WTC11 (cell line): ENCODE data around the gene CTAG1A. TPM values are rescaled to one million over a fixed set of nuclear protein-coding genes. Genes with fewer than 3 reads are reported as not detected.
"Not testable (repeated sequence)": the region's sequence is repeated elsewhere in the genome, so short reads cannot be mapped to it uniquely, and the experiment has no call there.

Source experiments
- ATAC-seq: fragments of 200-7000 bp; cut with Tn5 transposase; 2 replicates; pipeline ENCODE4 v1.10.0; 2021; ENCODE audit warnings: mild to moderate bottlenecking, moderate library complexity
- CTCF ChIA-PET: fragments of 300-600 bp; sonication (Branson Sonifier 250); formaldehyde crosslinking; loops from one replicate; lab custom pipeline; 2021; ENCODE audit warnings: antibody characterized with exemption; lab: Charles Lee
- POLR2A ChIA-PET: fragments of 350-600 bp; sonication (Branson Sonifier 250); formaldehyde crosslinking; loops from one replicate; lab custom pipeline; 2021; ENCODE audit warnings: antibody characterized with exemption; lab: Charles Lee
- DNase-seq: peaks from one replicate; pipeline ENCODE4 v3.0.0; 2021; ENCODE audit warnings: low spot score
- H3K27ac Mint-ChIP-seq: 2 replicates; pipeline ENCODE4 v1.8.0; 2021; ENCODE audit warnings: mixed read lengths
- H3K27me3 Mint-ChIP-seq: 2 replicates; pipeline ENCODE4 v1.8.0; 2021; ENCODE audit warnings: low read depth, mild to moderate bottlenecking, moderate library complexity, mixed read lengths
- H3K36me3 Mint-ChIP-seq: 2 replicates; pipeline ENCODE4 v1.8.0; 2021; ENCODE audit warnings: mixed read lengths
- H3K4me1 Mint-ChIP-seq: 2 replicates; pipeline ENCODE4 v1.8.0; 2022; ENCODE audit warnings: mixed read lengths
- H3K4me3 Mint-ChIP-seq: 2 replicates; pipeline ENCODE4 v1.8.0; 2021; ENCODE audit warnings: mild to moderate bottlenecking, moderate library complexity, mixed read lengths
- H3K9me3 Mint-ChIP-seq: 2 replicates; pipeline ENCODE4 v1.8.0; 2021; ENCODE audit warnings: mixed read lengths
- GRHL2 ChIP-seq: fragments of 250-450 bp; sonication (Bioruptor Pico); IDR thresholded peaks from 2 replicates; pipeline ENCODE4 v1.8.0; 2022; ENCODE audit warnings: mild to moderate bottlenecking, moderate library complexity; ENCODE audit not compliant: insufficient replicate concordance, severe bottlenecking
- SP1 ChIP-seq: sonication (generic); formaldehyde crosslinking; conservative IDR thresholded peaks from 2 replicates; pipeline ENCODE4 v1.8.1; 2022; ENCODE audit warnings: missing genetic modification reagents
- total RNA-seq: library from RNA; stranded (reverse); gene quantifications from 3 replicates; pipeline ENCODE4 v1.2.3, GENCODE V29; 2021
- TF ChIP-seq, protein P1 (sequence below): sonication (generic); formaldehyde crosslinking; IDR thresholded peaks from 2 replicates; pipeline ENCODE4 v1.8.1; 2023; ENCODE audit warnings: mild to moderate bottlenecking, missing genetic modification reagents, borderline replicate concordance
- TF ChIP-seq, protein P2 (sequence below): fragments of 200-600 bp; IDR thresholded peaks from 2 replicates; pipeline ENCODE4 v1.8.0; 2022; ENCODE audit warnings: antibody characterized with exemption

The CTAG1A gene
- total RNA-seq, 1 experiment from 2014 or later, result not detected

DNA sequence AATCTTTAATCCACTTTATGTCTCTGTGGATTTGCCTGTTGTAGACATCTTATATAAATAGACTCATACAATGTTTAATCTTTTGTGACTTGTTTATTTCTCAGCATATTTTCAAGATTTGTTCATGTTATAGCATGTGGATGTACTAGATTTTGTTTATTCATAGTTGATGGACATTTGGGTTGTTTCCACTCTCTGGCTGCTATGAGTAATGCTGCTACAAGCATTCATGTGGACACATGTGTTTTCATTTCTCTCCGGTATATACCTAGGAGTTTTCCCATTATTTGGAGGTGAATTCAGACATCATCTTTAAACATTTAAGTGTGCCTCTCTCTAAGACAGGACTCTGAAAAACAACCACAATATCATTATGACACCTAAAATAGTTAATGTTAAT, 35.2 kb upstream of the CTAG1A start:
- H3K27me3 Mint-ChIP-seq, result no peaks in the 10 kb centered on the region
- CTCF ChIA-PET, result no interaction called here
- peaks cover 11% of the 10 kb centered on the region for H3K4me1 Mint-ChIP-seq
- peaks cover 7% of the 10 kb centered on the region for H3K36me3 Mint-ChIP-seq
- H3K4me3 Mint-ChIP-seq, result no peak overlapping the region
- DNase-seq, result no peak
- TF ChIP-seq GRHL2, result no peak
- TF ChIP-seq, protein P1, sequence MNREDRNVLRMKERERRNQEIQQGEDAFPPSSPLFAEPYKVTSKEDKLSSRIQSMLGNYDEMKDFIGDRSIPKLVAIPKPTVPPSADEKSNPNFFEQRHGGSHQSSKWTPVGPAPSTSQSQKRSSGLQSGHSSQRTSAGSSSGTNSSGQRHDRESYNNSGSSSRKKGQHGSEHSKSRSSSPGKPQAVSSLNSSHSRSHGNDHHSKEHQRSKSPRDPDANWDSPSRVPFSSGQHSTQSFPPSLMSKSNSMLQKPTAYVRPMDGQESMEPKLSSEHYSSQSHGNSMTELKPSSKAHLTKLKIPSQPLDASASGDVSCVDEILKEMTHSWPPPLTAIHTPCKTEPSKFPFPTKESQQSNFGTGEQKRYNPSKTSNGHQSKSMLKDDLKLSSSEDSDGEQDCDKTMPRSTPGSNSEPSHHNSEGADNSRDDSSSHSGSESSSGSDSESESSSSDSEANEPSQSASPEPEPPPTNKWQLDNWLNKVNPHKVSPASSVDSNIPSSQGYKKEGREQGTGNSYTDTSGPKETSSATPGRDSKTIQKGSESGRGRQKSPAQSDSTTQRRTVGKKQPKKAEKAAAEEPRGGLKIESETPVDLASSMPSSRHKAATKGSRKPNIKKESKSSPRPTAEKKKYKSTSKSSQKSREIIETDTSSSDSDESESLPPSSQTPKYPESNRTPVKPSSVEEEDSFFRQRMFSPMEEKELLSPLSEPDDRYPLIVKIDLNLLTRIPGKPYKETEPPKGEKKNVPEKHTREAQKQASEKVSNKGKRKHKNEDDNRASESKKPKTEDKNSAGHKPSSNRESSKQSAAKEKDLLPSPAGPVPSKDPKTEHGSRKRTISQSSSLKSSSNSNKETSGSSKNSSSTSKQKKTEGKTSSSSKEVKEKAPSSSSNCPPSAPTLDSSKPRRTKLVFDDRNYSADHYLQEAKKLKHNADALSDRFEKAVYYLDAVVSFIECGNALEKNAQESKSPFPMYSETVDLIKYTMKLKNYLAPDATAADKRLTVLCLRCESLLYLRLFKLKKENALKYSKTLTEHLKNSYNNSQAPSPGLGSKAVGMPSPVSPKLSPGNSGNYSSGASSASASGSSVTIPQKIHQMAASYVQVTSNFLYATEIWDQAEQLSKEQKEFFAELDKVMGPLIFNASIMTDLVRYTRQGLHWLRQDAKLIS (CRISPR knock-in tag), result no peak
- TF ChIP-seq, protein P2, sequence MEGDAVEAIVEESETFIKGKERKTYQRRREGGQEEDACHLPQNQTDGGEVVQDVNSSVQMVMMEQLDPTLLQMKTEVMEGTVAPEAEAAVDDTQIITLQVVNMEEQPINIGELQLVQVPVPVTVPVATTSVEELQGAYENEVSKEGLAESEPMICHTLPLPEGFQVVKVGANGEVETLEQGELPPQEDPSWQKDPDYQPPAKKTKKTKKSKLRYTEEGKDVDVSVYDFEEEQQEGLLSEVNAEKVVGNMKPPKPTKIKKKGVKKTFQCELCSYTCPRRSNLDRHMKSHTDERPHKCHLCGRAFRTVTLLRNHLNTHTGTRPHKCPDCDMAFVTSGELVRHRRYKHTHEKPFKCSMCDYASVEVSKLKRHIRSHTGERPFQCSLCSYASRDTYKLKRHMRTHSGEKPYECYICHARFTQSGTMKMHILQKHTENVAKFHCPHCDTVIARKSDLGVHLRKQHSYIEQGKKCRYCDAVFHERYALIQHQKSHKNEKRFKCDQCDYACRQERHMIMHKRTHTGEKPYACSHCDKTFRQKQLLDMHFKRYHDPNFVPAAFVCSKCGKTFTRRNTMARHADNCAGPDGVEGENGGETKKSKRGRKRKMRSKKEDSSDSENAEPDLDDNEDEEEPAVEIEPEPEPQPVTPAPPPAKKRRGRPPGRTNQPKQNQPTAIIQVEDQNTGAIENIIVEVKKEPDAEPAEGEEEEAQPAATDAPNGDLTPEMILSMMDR, result no peak
- no peak for TF ChIP-seq SP1
- TF ChIP-seq, all 79 proteins: peak for 0
- POLR2A ChIA-PET, result no interaction called here
- 0 out of 2 replicates have a peak overlapping the region, but pooled peaks have one; percentile 38 for H3K27ac Mint-ChIP-seq
- no peak for ATAC-seq
- no peaks in the 10 kb centered on the region for H3K9me3 Mint-ChIP-seq

- ATAC-seq, result peak; percentile 85
- H3K27ac Mint-ChIP-seq, H3K36me3 Mint-ChIP-seq, H3K27me3 Mint-ChIP-seq, CTCF ChIA-PET, H3K9me3 Mint-ChIP-seq, H3K4me3 Mint-ChIP-seq, H3K4me1 Mint-ChIP-seq, POLR2A ChIA-PET, DNase-seq: not testable (repeated sequence)
These were observed 32.7 kb upstream of the CTAG1A start for GRCh38 chrX:154552112-154552806.

GRCh38 chrX:154558060-154558690, 26.8 kb upstream of the CTAG1A start:
- H3K27me3 Mint-ChIP-seq, CTCF ChIA-PET, H3K4me1 Mint-ChIP-seq, DNase-seq, POLR2A ChIA-PET, H3K9me3 Mint-ChIP-seq, H3K4me3 Mint-ChIP-seq, H3K36me3 Mint-ChIP-seq, H3K27ac Mint-ChIP-seq, ATAC-seq: not testable (repeated sequence)

DNA sequence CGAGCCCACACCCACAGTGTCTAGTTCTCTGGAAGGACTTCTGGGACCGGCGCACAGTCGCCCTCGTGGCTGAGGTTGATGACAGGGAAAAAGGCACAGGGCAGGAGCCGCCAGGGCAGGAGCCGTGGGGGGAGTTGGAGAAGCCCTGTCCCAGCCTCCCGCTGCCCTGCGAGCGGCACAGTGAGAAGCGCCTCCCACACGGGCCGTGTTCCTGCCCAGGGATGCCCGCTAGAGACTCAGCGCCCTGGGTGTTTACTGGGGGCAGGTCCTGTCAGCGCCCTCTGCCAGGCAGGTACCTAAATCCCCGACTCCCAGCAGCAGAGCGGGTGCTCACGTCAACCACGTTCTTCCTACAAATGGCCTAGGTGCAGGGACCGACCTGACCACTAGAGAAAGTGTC, 26.0 kb upstream of the CTAG1A start:
- not testable (repeated sequence) for ATAC-seq

DNA sequence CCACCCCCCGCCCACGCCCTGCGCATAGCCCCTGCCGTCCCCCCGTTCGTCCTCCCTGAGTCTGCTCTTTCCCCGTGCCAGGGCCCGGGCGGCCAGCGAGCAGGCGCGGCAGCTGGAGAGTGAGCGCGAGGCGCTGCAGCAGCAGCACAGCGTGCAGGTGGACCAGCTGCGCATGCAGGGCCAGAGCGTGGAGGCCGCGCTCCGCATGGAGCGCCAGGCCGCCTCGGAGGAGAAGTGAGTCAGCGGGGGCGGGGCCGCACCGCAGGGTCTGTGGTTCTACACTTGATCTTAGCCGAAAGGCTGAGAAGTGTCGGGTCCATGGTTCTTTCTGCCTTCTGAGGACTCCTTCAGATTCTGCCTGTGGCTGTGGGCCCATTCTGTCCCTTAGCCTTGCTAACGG, 24.6 kb upstream of the CTAG1A start:
- ATAC-seq, H3K27me3 Mint-ChIP-seq, H3K9me3 Mint-ChIP-seq, H3K4me1 Mint-ChIP-seq, DNase-seq, CTCF ChIA-PET, POLR2A ChIA-PET, H3K27ac Mint-ChIP-seq, H3K36me3 Mint-ChIP-seq, H3K4me3 Mint-ChIP-seq: not testable (repeated sequence)

More for the DNA sequence above, 26.0 kb upstream of the CTAG1A start:
- H3K9me3 Mint-ChIP-seq, H3K4me1 Mint-ChIP-seq, DNase-seq, H3K4me3 Mint-ChIP-seq, POLR2A ChIA-PET, H3K36me3 Mint-ChIP-seq, CTCF ChIA-PET, H3K27me3 Mint-ChIP-seq, H3K27ac Mint-ChIP-seq: not testable (repeated sequence)

DNA sequence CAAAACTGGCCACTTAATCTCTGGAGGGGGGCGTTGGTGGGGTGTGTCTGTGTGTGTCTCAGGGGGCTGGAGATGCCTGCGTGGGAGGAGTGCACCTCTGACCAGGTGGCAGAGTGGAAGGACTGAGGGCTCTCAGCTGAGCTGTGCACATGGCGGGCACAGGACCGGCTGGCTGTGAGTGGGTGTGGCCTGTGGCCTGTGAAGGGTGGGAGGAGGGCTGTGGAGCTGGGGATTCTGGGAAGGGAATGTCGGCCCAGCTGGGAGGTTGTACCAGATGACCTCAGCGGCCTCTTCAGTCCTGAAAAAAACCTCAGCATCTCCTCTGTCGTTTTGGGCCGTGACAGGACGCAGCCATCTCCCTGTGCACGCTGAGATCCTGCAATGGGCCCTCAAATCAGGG, 22.6 kb upstream of the CTAG1A start:
- H3K27me3 Mint-ChIP-seq, DNase-seq, POLR2A ChIA-PET, H3K27ac Mint-ChIP-seq, H3K36me3 Mint-ChIP-seq, H3K4me1 Mint-ChIP-seq, H3K9me3 Mint-ChIP-seq, CTCF ChIA-PET, H3K4me3 Mint-ChIP-seq: not testable (repeated sequence)
- ATAC-seq, result peak; percentile 38; the same call in 1 of the 2 replicates

- CTCF ChIA-PET, DNase-seq, POLR2A ChIA-PET, H3K27me3 Mint-ChIP-seq, H3K4me1 Mint-ChIP-seq, H3K27ac Mint-ChIP-seq, H3K36me3 Mint-ChIP-seq, H3K4me3 Mint-ChIP-seq, H3K9me3 Mint-ChIP-seq: not testable (repeated sequence)
- peak; percentile 72 for ATAC-seq
These were observed 14.6 kb upstream of the CTAG1A start for GRCh38 chrX:154570361-154570760.

DNA sequence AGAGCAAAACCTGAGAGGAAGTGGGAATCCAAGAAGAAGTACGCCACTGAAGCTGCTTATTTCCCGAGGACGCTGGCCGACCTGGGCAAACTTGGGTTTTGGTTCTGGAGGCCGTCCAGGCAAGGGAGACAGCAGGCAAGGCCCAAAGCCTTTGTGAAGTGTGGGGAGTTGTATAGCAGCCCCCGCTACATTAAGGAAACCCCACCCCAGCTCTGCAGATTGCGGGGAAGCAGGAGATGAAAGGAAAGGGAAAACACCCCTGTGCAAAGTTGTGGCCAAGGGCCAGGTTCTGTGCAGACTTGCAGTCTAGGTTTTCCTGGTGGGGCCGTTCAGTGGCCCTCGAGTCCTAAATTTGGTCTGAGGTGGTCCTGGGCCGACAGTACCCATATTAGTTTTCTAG, 11.9 kb upstream of the CTAG1A start:
- DNase-seq, CTCF ChIA-PET, H3K4me3 Mint-ChIP-seq, H3K36me3 Mint-ChIP-seq, H3K9me3 Mint-ChIP-seq, H3K27ac Mint-ChIP-seq, H3K4me1 Mint-ChIP-seq, H3K27me3 Mint-ChIP-seq, POLR2A ChIA-PET, ATAC-seq: not testable (repeated sequence)

DNA sequence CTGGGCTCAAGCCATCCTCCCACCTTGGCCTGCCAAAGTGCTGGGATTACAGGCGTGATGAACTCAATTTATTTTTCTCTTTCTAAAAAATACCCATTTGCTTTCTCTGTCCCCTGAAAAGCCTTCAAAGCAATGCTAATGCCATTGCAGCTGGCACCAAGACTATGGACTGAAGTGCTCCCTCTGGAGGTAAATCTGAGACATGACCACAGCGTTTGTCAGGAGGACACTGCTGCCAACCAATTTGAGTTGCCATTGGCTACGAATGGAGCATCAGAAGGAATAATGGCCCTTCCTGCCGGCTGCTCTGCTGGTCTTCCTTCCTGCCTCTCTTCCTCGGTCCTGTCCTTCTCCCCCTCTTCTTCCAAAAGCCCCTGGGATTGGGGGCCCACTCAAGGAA, 9.9 kb upstream of the CTAG1A start:
- not testable (repeated sequence) for DNase-seq

More for the DNA sequence above, 9.9 kb upstream of the CTAG1A start:
- H3K27me3 Mint-ChIP-seq, H3K4me3 Mint-ChIP-seq, H3K9me3 Mint-ChIP-seq, CTCF ChIA-PET, H3K27ac Mint-ChIP-seq, POLR2A ChIA-PET, H3K36me3 Mint-ChIP-seq, H3K4me1 Mint-ChIP-seq: not testable (repeated sequence)
- ATAC-seq, result peak; percentile 91
